ENCODE results near the gene SPRR2G.
"Not testable (repeated sequence)": the region's sequence is repeated elsewhere in the genome, so short reads cannot be mapped to it uniquely, and the experiment has no call there.

GRCh38 chr1:153112454-153112853 is 38.2 kb downstream of the SPRR2G start:
- not testable (repeated sequence) for TF ChIP-seq EZH2 (IDR thresholded peaks at IDR 0.05; ENCODE audit: low read depth, unreplicated experiment); CTCF (conservative IDR thresholded peaks at IDR 0.05; ENCODE audit: low read depth in 2 of 2); POLR2AphosphoS5 (IDR thresholded peaks at IDR 0.05; ENCODE audit: low read depth); EZH2phosphoT487 (IDR thresholded peaks at IDR 0.05; ENCODE audit: unreplicated experiment); REST (IDR thresholded peaks at IDR 0.05; ENCODE audit: unreplicated experiment); ZNF462 (CRISPR knock-in tag; IDR thresholded peaks at IDR 0.05)
